Measurements from ENCODE around the gene GPR65.

Gene GPR65

GRCh38 chr14:88005050-88005481, at the start of gene GPR65:
GPR65 (plus strand) TSS chr14:88005135; CDS start chr14:88010848, 5,713 bp downstream.
- DNase-seq (ENCODE audit: low read depth in 2 of 2) = no peak

- DNase-seq (ENCODE audit: low read depth in 2 of 2) = no peak
These were observed 49.4 kb upstream of the GPR65 start for GRCh38 chr14:87955501-87955900.

- DNase-seq (ENCODE audit: low read depth in 2 of 2) = no peak
These were observed 44.7 kb upstream of the GPR65 start for GRCh38 chr14:87960013-87960787.

- DNase-seq (ENCODE audit: low read depth in 2 of 2) = no peak
These were observed 43.7 kb upstream of the GPR65 start for GRCh38 chr14:87961246-87961645.

- no peak for DNase-seq (ENCODE audit: low read depth in 2 of 2)
These were observed 38.1 kb upstream of the GPR65 start for GRCh38 chr14:87966816-87967215.

GRCh38 chr14:87967496-87967895, 37.4 kb upstream of the GPR65 start:
- no peak for DNase-seq (ENCODE audit: low read depth in 2 of 2)

- no peak for DNase-seq (ENCODE audit: low read depth in 2 of 2)
These were observed 33.9 kb upstream of the GPR65 start for GRCh38 chr14:87971010-87971409.

- DNase-seq (ENCODE audit: low read depth in 2 of 2) = no peak
These were observed 29.3 kb upstream of the GPR65 start for GRCh38 chr14:87975636-87976035.

GRCh38 chr14:87979689-87980088, 25.2 kb upstream of the GPR65 start:
- DNase-seq (ENCODE audit: low read depth in 2 of 2) = no peak

- DNase-seq (ENCODE audit: low read depth in 2 of 2) = no peak
These were observed 15.5 kb upstream of the GPR65 start for GRCh38 chr14:87989221-87989955.

GRCh38 chr14:87989956-87990299, 15.0 kb upstream of the GPR65 start:
- DNase-seq (ENCODE audit: low read depth in 2 of 2) = no peak

GRCh38 chr14:87990682-87991081, 14.3 kb upstream of the GPR65 start:
- no peak for DNase-seq (ENCODE audit: low read depth in 2 of 2)

- DNase-seq (ENCODE audit: low read depth in 2 of 2) = no peak
These were observed 12.6 kb upstream of the GPR65 start for GRCh38 chr14:87992346-87992717.

GRCh38 chr14:87992718-87993628, 12.0 kb upstream of the GPR65 start, which contains the start of gene GALC:
GALC (minus strand) TSS chr14:87993182; CDS start chr14:87993164, 18 bp downstream.
- peak; percentile 88 to 90 for DNase-seq (ENCODE audit: low read depth in 2 of 2)

- DNase-seq (ENCODE audit: low read depth in 2 of 2) = no peak
These were observed 10.0 kb upstream of the GPR65 start for GRCh38 chr14:87994974-87995373.

GRCh38 chr14:87995500-87996290, 9.2 kb upstream of the GPR65 start:
- no peak for DNase-seq (ENCODE audit: low read depth in 2 of 2)

- no peak for DNase-seq (ENCODE audit: low read depth in 2 of 2)
These were observed 8.7 kb upstream of the GPR65 start for GRCh38 chr14:87996291-87996592.

- DNase-seq (ENCODE audit: low read depth in 2 of 2) = no peak
These were observed 6.5 kb upstream of the GPR65 start for GRCh38 chr14:87998482-87998881.

- no peak for DNase-seq (ENCODE audit: low read depth in 2 of 2)
These were observed 5.7 kb upstream of the GPR65 start for GRCh38 chr14:87999277-87999676.

- no peak for DNase-seq (ENCODE audit: low read depth in 2 of 2)
These were observed 2.4 kb upstream of the GPR65 start for GRCh38 chr14:88002421-88003075.

- no peak for DNase-seq (ENCODE audit: low read depth in 2 of 2)
These were observed 1.5 kb upstream of the GPR65 start for GRCh38 chr14:88003425-88003824.
